HG03095 (cell line): Measurements from ENCODE around the gene CACNB1.

ENCODE experiments used
- ATAC-seq: cut with Tn5 transposase; IDR thresholded peaks from one replicate; pipeline ENCODE4 v1.9.1; 2021; ENCODE audit warnings: moderate library complexity; ENCODE audit not compliant: unreplicated experiment

The CACNB1 gene

GRCh38 chr17:39197380-39198185 lies at the start of gene CACNB1:
CACNB1 (minus strand) TSS chr17:39197669; CDS start chr17:39197495, 174 bp downstream.
- ATAC-seq = no peak

DNA sequence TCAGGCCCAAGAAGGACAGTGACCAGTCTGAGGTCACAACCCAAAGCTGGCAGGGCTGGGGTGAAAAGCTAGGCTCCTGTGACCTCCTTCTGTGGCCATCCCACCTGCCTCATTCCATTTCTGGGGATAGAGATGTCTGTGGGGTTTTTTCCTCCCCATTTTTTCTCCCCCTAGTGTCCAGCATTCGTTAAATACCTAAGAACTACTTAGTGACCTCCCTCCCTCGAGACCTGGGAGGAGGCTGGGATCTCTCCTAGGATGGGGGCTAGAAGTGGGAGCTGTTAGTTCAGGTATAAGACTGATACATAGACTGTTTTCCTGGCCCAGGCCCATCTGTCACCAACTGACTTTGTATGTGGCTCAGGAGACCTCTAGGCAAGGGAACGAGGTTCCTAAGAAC lies 48.8 kb upstream of the CACNB1 start:
- no peak for ATAC-seq

- ATAC-seq = no peak
These were observed 47.4 kb upstream of the CACNB1 start for GRCh38 chr17:39244600-39245570.

- no peak for ATAC-seq
These were observed 46.6 kb upstream of the CACNB1 start for GRCh38 chr17:39244016-39244599.

DNA sequence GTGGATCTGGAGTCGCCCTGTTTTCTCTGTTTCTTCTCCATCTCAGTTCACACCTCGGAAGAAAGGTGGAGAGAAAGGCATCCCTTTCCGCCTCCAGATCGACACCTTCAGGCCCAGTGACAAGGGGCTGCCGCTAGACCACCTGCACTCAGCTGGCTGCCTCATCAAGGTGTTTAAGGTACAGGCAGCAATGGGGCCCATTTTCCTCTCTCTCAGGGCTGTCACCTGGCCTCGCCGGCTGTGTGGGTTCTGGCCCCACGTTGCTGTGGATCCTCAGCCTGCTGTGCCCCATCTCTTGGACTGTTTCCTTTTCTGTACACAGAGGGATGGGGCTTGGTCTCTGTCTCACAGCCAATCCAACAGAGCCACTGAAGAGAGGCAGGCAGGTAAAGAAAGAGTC lies 45.7 kb upstream of the CACNB1 start:
- no peak for ATAC-seq

DNA sequence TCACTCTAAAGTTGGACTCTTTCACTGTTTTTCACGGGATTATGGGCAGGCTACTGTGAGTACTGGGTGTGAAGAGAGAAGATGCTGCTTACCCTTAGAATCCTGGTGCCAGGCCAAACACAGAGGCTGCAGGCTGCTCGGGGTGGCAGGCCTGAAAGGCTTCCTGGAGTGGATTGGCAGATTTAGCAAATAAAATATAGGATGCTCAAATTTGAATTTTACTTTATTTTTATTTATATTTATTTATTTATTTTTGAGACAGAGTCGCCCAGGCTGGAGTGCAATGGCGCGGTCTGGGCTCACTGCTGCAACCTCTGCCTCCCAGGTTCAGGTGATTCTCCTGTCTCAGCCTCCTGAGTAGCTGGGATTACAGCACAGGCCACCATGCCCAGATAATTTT lies 43.2 kb upstream of the CACNB1 start:
- no peak for ATAC-seq

DNA sequence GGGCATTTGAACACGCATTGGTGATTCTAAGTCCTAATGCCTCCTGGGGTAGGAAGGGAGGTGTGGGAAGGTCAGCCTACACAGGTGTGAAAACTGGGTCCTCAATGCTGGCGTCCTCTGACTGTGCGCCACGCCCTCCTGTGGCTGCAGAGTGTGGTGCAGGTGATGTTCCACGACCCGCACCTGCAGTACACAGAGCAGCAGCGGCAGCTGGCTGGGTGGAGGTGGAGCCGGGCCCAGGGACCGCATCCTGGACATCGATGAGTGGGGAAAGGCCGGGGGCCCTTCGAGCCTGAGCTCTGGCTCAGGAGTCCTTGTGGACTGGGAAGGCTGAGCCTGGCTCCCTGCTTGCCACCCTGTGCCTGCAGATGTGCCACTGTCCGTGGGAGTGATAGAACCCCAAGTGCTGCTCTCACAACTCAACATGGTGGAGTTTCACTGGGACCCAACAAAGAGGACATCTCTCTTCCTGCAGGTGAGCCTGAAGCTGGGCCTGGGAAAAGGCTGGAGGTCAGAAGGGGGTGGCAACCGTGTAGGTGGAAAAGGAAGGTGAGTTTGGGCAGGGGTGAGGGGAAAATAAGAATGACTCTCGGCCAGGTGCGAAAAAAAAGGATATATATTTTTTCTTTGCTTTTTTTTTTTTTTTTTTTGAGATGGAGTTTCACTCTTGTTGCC lies 42.3 kb upstream of the CACNB1 start:
- ATAC-seq = no peak

GRCh38 chr17:39238311-39238972 lies 41.0 kb upstream of the CACNB1 start:
- no peak for ATAC-seq

DNA sequence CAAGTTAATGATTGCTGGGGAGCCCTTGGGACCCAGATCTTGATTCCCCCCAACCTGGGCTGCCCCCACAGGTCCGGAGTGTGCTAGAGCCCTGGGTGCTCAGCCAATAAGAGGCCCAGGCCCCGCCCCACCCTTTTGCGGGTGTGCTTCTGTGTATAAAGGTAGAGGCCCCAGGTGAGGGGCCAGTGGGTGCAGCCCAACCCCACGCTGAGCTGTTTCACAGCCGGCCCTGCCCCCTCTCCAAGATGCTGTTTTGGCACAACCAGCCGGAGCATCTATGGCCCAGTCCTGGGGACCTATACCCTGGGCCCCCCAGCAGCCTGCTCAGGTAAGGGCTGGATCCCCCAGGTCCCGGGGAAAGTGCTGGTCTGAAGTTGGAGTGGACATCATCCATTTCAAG lies 40.1 kb upstream of the CACNB1 start:
- no peak for ATAC-seq

- ATAC-seq = no peak
These were observed 39.5 kb upstream of the CACNB1 start for GRCh38 chr17:39236981-39237441.

- no peak for ATAC-seq
These were observed 39.0 kb upstream of the CACNB1 start for GRCh38 chr17:39236450-39236927.

GRCh38 chr17:39235555-39236449 lies 38.3 kb upstream of the CACNB1 start:
- no peak for ATAC-seq

GRCh38 chr17:39231591-39232551 lies 34.4 kb upstream of the CACNB1 start:
- ATAC-seq = no peak

- ATAC-seq = no peak
These were observed 33.7 kb upstream of the CACNB1 start for GRCh38 chr17:39231091-39231561.

- ATAC-seq = no peak
These were observed 32.9 kb upstream of the CACNB1 start for GRCh38 chr17:39230361-39230760.

- ATAC-seq = no peak
These were observed 31.9 kb upstream of the CACNB1 start for GRCh38 chr17:39229274-39229913.

- no peak for ATAC-seq
These were observed 30.0 kb upstream of the CACNB1 start for GRCh38 chr17:39227364-39227919.
